HCT116 (cell line): Measurements from ENCODE around the gene MAPKAP1.

Experiments
- CEBPB ChIP-seq: IDR thresholded peaks from 2 replicates; pipeline ENCODE4 v1.6.1; 2012; ENCODE audit warnings: low read depth
- EZH2 ChIP-seq: fragments of 200-600 bp; sonication (generic); IDR thresholded peaks from 2 replicates; pipeline ENCODE4 v1.6.1; 2017; ENCODE audit warnings: antibody characterized with exemption, mixed run types
- EZH2phosphoT487 ChIP-seq: fragments of 200-600 bp; IDR thresholded peaks from 2 replicates; pipeline ENCODE4 v1.6.1; 2018; ENCODE audit warnings: antibody characterized with exemption, borderline replicate concordance
- FOSL1 ChIP-seq: IDR thresholded peaks from 2 replicates; pipeline ENCODE4 v1.6.1; 2012; ENCODE audit warnings: low read depth
- POLR2A ChIP-seq: IDR thresholded peaks from 2 replicates; pipeline ENCODE4 v1.7.0; 2011; ENCODE audit warnings: borderline replicate concordance; ENCODE audit not compliant: insufficient read depth, insufficient read length; ENCODE audit errors: extremely low read depth
- REST ChIP-seq: IDR thresholded peaks from 2 replicates; pipeline ENCODE4 v1.6.1; 2012; ENCODE audit warnings: low read depth
- YY1 ChIP-seq: IDR thresholded peaks from 2 replicates; pipeline ENCODE4 v1.6.1; 2011; ENCODE audit warnings: low read length, low read depth, moderate library complexity, mild to moderate bottlenecking; ENCODE audit not compliant: insufficient replicate concordance; ENCODE audit errors: extremely low read depth
- TF ChIP-seq, protein P1 (sequence below), 3 experiments: fragments of 200-600 bp in 1 of 3; sonication (generic) in 1 of 3; IDR thresholded peaks in 2 of 3; conservative IDR thresholded peaks in 1 of 3; 2 replicates each; pipeline ENCODE4 v1.5.1; 2012 to 2017; ENCODE audit warnings: low read depth in 2 of 3, low read length in 2 of 3, antibody characterized with exemption in 1 of 3, borderline replicate concordance in 1 of 3, control low read depth in 1 of 3, mild to moderate bottlenecking in 1 of 3, mixed read lengths in 1 of 3, mixed run types in 1 of 3, moderate library complexity in 1 of 3; ENCODE audit not compliant: insufficient read depth in 1 of 3

DNA sequence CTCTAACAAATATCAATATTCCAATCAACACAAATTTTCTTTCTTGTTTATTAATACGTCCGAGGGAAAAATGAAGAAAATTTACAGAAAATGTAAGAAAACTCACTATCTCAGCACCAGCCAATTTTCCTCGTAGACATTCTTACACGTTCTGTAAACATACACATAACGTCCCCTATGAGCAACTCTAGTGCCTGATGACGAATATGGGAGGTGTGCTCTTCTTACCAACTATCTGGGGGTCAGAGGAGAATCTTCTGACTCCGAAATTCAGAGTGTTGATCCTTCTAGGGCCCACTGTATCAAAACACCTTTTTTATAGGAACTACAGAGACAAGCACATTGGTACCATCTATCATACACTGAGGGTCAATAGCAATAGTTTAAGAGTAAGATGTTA, 246.7 kb downstream of the MAPKAP1 start:
- TF ChIP-seq, protein P1, sequence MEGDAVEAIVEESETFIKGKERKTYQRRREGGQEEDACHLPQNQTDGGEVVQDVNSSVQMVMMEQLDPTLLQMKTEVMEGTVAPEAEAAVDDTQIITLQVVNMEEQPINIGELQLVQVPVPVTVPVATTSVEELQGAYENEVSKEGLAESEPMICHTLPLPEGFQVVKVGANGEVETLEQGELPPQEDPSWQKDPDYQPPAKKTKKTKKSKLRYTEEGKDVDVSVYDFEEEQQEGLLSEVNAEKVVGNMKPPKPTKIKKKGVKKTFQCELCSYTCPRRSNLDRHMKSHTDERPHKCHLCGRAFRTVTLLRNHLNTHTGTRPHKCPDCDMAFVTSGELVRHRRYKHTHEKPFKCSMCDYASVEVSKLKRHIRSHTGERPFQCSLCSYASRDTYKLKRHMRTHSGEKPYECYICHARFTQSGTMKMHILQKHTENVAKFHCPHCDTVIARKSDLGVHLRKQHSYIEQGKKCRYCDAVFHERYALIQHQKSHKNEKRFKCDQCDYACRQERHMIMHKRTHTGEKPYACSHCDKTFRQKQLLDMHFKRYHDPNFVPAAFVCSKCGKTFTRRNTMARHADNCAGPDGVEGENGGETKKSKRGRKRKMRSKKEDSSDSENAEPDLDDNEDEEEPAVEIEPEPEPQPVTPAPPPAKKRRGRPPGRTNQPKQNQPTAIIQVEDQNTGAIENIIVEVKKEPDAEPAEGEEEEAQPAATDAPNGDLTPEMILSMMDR (IDR thresholded peaks at IDR 0.05 in 2 of 3, conservative IDR thresholded peaks at IDR 0.05 in 1 of 3; ENCODE audit: borderline replicate concordance in 1 of 3, insufficient read depth in 1 of 3, low read depth in 2 of 3, low read length in 2 of 3) = no peak
- TF ChIP-seq EZH2 (no peak), EZH2phosphoT487 (no peak), CEBPB (no peak), POLR2A (no peak), YY1 (no peak), FOSL1 (no peak), REST (no peak)
